Skin epidermis (tissue), 12 donors: Measurements from ENCODE around the gene CREB3L4.
A peak's percentile ranks its signal among the peaks of the same experiment; 100 is the strongest.
"Not testable (repeated sequence)": the region's sequence is repeated elsewhere in the genome, so short reads cannot be mapped to it uniquely, and the experiment has no call there.

ENCODE experiments used
- H3K27ac ChIP-seq, 21 experiments: fragments of 200-600 bp; sonication (generic) in 11 of 21; one replicate each; pipeline ENCODE4 v1.5.0; 2020; ENCODE audit warnings: mild to moderate bottlenecking in 3 of 21, inconsistent platforms in 2 of 21, moderate library complexity in 2 of 21
- H3K4me3 ChIP-seq, 7 experiments: fragments of 200-600 bp; sonication (generic) in 2 of 7; one replicate each; pipeline ENCODE4 v1.5.0; 2020; ENCODE audit warnings: inconsistent platforms in 2 of 7, mild to moderate bottlenecking in 2 of 7, moderate library complexity in 1 of 7

Gene CREB3L4

GRCh38 chr1:153977250-153978240, 9.8 kb downstream of the CREB3L4 start, which contains the start of gene JTB:
Gene JTB, minus strand, starts transcription at chr1:153977674. Its CDS starts 422 bp downstream, at chr1:153977252.
- Histone ChIP-seq H3K27ac (peak within 1 kb of the TSS; percentile 86 to 99 (median 95)), H3K4me3 (peak within 1 kb of the TSS; percentile 63 to 99 (median 91))

GRCh38 chr1:153978274-153978909, 10.7 kb downstream of the CREB3L4 start:
- Histone ChIP-seq H3K4me3 (peak overlapping the region; percentile 63 to 99 (median 91)), H3K27ac (peak overlapping the region in 19 of 21 experiments; percentile 89 to 99 (median 96))

- peak overlapping the region in 1 of 21 experiments; percentile 99 for H3K27ac ChIP-seq
- not testable (repeated sequence) for H3K4me3 ChIP-seq
Observed at GRCh38 chr1:153979091-153979490, 11.4 kb downstream of the CREB3L4 start.

- peak overlapping the region in 2 of 21 experiments; percentile 16 to 21 for H3K27ac ChIP-seq
Observed at GRCh38 chr1:153981735-153982134, 14.0 kb downstream of the CREB3L4 start.

DNA sequence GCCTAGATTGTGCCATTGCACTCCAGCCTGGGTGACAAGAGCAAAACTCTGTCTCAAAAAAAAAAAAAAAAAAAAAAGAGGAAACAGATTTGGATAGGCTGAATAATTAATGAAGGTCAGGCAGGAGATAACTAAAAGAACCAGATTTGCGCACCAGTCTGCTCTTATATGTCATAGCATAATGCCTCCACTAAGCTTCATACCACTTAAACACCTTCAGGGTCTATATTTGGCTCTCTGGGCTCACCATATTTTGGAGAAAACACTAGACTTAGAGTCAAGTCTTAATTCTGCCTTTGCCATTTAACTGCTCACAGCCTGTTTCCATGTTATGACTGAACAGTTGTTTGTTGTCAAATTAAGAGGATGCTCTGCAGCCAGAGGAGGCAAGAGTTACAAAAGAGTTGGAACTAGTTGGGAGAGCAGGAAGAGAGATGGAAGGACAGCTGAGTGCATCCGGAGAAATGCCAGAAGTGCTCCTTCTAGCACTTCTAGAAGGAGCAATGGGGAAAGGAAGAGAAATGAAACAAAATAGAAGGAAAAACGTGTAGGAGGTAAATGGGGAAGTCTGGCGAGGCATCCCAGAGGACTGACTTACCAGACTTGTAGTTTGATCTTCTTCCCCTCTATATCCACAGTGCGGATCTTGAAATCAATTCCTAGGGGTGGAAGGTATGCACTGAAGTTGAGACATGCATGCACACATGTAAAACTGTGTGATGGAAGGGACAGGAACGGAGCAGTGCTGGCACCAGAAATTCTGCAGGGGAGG, 16.6 kb downstream of the CREB3L4 start:
- H3K27ac ChIP-seq = peak overlapping the region in 14 of 21 experiments; percentile 80 to 94 (median 87)
- H3K4me3 ChIP-seq = peak overlapping the region in 3 of 7 experiments; percentile 53 to 60 (median 60)

More at GRCh38 chr1:153981735-153982134, 14.0 kb downstream of the CREB3L4 start:
- H3K4me3 ChIP-seq = not testable (repeated sequence)

DNA sequence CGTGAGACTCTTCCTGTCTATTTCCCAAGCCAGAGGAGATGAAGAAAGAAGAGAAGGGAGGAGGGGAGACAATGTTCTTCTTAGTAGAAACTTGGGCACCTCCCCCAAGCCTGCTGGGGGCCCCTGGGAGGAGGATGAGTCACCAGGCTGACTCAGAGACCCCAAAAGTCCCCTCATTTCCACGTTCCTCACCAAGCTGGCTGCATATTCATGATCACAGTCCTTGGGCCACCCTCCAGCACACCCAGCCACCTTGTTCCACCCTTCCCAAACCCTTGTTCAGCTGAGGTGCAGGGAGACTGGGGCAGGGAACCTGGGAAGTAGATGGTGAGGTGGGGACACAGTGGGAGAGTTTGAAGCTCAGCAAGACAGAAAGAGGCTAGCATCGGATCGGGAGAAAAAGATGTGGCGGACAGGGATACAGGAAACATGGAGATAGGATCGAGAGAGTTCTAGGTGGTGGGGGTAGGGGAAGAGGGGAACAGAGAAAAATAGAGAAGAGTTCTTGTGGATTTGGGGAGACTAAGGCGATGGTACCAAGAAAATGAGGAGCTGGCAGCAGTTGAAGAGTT, 17.7 kb downstream of the CREB3L4 start:
- Histone ChIP-seq H3K27ac (peak overlapping the region; percentile 21 to 94 (median 86)), H3K4me3 (peak overlapping the region; percentile 36 to 62 (median 56))

GRCh38 chr1:153985941-153986761, 18.4 kb downstream of the CREB3L4 start, which contains the start of gene RAB13:
Gene RAB13, minus strand, starts transcription at chr1:153986339. Its CDS starts 103 bp downstream, at chr1:153986236.
- peak within 1 kb of the TSS; percentile 22 to 94 (median 86) for H3K27ac ChIP-seq
- peak within 1 kb of the TSS; percentile 36 to 62 (median 56) for H3K4me3 ChIP-seq

DNA sequence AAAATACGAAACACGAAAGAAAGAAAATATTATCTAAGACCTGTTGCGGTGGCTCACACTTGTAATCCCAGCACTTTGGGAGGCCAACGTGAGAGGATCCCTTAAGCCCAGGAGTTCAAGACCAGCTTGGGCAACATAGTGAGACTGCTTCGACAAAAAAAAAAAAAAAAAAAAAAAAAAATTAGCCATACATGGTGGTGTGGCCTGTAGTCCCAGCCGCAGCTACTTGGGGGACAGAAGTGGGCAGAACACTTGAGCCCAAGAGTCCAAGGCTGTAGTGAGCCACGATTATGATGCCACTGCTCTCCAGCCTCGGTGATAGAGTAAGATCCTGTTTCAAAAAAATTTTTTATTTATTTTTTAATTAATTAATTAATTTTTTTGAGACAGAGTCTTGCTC, 19.9 kb downstream of the CREB3L4 start:
- peak overlapping the region in 4 of 21 experiments; percentile 19 to 86 (median 62) for H3K27ac ChIP-seq
- H3K4me3 ChIP-seq = no peak overlapping the region

DNA sequence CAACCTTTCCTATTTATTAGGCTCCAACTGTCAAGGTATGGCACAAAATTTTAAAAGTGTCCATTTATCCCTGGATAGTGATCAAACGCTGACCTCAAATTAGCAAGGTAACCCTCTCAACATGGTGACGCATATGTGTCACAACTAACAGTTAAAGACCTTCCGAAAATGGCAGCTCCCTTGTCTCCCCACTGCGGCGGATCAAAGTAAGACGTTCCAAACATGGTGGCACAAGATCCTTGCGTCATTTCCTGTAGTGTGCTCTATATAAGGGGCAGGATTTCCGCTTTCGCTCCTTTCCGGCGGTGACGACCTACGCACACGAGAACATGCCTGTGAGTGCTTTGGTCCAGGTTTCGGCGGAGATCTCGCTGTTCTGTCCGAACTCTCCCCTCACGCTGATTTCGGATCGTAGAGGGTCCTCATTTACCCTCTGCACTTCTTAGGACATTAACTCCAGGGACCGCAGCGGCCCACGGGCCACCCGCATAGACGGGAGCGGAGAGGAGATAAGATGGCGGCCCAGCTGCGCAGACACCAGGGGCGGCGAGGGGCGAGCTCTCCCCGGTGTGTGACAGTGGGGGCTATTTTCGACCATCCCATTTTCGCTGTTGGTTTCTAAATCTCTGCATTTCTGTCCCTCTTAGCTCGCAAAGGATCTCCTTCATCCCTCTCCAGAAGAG, 22.9 kb downstream of the CREB3L4 start, which contains the start of gene RPS27:
TSS of gene RPS27 (plus strand) at position 295 of the 683 bp plus-strand sequence. CDS start at position 330, 35 bp downstream.
- Histone ChIP-seq H3K4me3 (peak within 1 kb of the TSS; percentile 49 to 97 (median 74)), H3K27ac (peak within 1 kb of the TSS; percentile 73 to 99 (median 93))

DNA sequence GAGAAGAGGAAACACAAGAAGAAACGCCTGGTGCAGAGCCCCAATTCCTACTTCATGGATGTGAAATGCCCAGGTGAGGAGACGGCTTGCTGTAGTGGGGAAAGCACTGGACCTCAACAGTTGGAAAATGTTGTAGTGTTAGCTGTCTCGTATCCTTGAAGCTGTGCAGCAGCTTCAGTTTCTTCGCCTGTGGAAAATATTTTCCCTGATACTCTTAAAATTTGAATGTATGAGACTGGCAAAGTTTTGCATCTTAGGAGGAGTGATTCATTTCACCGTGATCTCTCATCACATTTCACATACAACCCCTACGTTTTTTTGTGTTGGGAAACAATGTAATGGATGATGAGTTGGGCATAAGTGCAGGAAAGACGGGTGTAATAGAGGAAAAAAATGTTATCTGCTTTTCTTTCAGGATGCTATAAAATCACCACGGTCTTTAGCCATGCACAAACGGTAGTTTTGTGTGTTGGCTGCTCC, 23.5 kb downstream of the CREB3L4 start:
- Histone ChIP-seq H3K27ac (peak overlapping the region; percentile 73 to 99 (median 93)), H3K4me3 (peak overlapping the region; percentile 49 to 97 (median 74))

GRCh38 chr1:153991806-153992205, 24.1 kb downstream of the CREB3L4 start:
- peak overlapping the region in 10 of 21 experiments; percentile 91 to 98 (median 96) for H3K27ac ChIP-seq
- peak overlapping the region; percentile 49 to 97 (median 74) for H3K4me3 ChIP-seq

DNA sequence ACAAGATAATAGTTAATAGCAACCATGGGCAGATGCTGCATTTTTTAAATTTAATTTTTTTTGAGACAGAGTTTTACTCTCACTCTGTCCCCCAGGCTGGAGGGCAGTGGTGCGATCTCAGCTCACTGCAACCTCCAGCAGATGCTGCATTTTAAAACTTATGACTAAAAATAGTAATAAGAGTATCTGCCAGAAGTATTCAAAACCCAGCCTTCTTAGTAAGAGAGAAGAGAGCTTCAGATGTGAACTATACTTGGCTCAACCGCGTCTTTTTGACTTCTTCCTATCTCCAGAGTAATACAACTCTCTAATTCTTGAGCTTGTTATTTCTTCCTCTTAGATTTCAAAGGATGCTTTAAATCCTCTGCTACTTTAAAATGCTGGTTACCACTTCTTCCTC, 27.5 kb downstream of the CREB3L4 start:
- Histone ChIP-seq H3K27ac (no peak overlapping the region), H3K4me3 (no peak overlapping the region)

DNA sequence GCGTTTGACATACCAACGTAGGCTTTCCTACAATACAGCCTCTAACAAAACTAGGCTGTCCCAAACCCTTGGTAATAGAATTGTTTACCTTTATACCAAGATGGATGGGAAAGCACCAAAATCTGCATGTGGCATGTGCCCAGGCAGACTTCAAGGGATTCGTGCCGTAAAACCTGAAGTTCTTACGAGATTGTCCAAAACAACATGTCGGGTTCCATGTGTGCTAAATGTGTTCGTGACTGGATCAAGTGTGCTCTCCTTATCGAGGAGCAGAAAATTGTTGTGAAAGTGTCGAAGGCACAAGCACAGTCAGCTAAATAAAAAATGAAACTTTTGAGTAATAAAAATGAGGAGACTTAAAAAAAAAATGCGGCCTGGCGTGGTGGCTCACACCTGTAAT, 27.9 kb downstream of the CREB3L4 start:
- no peak overlapping the region for H3K4me3 ChIP-seq
- no peak overlapping the region for H3K27ac ChIP-seq

DNA sequence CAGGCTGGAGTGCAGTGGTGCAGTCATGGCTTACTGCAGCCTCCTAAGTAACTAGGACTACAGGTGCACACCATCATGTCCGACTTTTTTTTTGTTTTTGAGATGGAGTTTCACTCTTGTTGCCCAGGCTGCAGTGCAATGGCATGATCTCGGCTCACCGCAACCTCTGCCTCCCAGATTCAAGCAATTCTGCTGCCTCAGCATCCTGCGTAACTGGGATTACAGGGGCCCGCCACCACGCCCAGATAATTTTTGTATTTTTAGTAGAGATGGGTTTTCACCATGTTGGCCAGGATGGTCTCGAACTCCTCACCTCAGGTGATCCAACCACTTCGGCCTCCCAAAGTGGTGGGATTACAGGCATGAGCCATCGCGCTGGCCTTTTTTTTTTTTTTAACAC, 29.2 kb downstream of the CREB3L4 start:
- not testable (repeated sequence) for H3K27ac ChIP-seq, H3K4me3 ChIP-seq

- H3K4me3 ChIP-seq = no peak overlapping the region
- H3K27ac ChIP-seq = no peak overlapping the region
Observed at GRCh38 chr1:154000420-154000819, 32.7 kb downstream of the CREB3L4 start.

- H3K27ac ChIP-seq = no peak overlapping the region
- H3K4me3 ChIP-seq = no peak overlapping the region
Observed at GRCh38 chr1:154006136-154006535, 38.4 kb downstream of the CREB3L4 start.

DNA sequence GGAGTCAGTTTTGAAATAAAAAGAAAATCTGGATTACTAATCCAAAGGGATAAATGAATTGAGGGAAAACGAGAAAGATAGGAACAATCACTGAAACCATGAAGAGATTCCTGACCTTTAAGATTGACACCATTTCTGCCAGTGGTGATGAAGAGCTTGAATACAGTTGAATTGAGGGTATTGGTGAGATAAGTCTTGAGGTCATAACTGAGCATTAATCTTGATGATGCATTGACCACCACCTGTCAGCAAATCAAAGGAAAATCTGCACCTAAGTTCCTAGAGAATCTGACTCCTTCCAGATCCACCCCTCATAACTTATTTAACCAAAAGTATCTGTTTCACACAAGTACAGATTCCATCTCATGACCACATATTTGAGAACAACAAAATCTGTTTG, 44.4 kb downstream of the CREB3L4 start:
- H3K27ac ChIP-seq = no peak overlapping the region
- no peak overlapping the region for H3K4me3 ChIP-seq
